HAP-1 (cell line): Measurements from ENCODE around the gene AP3B2.
"Not testable (repeated sequence)": the region's sequence is repeated elsewhere in the genome, so short reads cannot be mapped to it uniquely, and the experiment has no call there.

Source experiments
- DNase-seq, 2 experiments: peaks; one replicate each; pipeline ENCODE4 v3.0.0-alpha.2; 2016 to 2020; ENCODE audit warnings: low spot score in 2 of 2
- H3K27me3 ChIP-seq: fragments of 250-450 bp; sonication (Bioruptor Pico); 2 replicates; pipeline ENCODE4 v1.5.1; 2020; ENCODE audit warnings: low read depth, mild to moderate bottlenecking, moderate library complexity
- H3K36me3 ChIP-seq: fragments of 250-450 bp; sonication (Bioruptor Pico); replicated peaks from 2 replicates; pipeline ENCODE4 v1.5.1; 2020; ENCODE audit warnings: mild to moderate bottlenecking
- H3K4me1 ChIP-seq: fragments of 250-450 bp; sonication (Bioruptor Pico); 2 replicates; pipeline ENCODE4 v1.5.1; 2020; ENCODE audit warnings: mild to moderate bottlenecking
- H3K4me3 ChIP-seq: fragments of 250-450 bp; sonication (Bioruptor Pico); 2 replicates; pipeline ENCODE4 v1.5.1; 2020; ENCODE audit warnings: mild to moderate bottlenecking, moderate library complexity
- H3K9me3 ChIP-seq: fragments of 250-450 bp; sonication (Bioruptor Pico); 2 replicates; pipeline ENCODE4 v1.5.1; 2020; ENCODE audit warnings: mild to moderate bottlenecking, moderate library complexity
- in situ Hi-C: fragments of 300-500 bp; cut with MboI; formaldehyde crosslinking; loops from 3 replicates; pipeline ENCODE4 v1.14.3; 2020; ENCODE audit warnings: low sequenced_read_pairs, inconsistent platforms, mixed read lengths

Gene AP3B2

GRCh38 chr15:82649226-82649999 is 60.3 kb downstream of the AP3B2 start:
- no peaks in the 10 kb centered on the region for H3K9me3 ChIP-seq
- H3K36me3 ChIP-seq, result no peaks in the 10 kb centered on the region
- H3K27me3 ChIP-seq, result peaks cover 31% of the 10 kb centered on the region
- peaks cover 6% of the 10 kb centered on the region for H3K4me1 ChIP-seq
- H3K4me3 ChIP-seq, result no peak overlapping the region
- in situ Hi-C loops, result no loop called here
- DNase-seq, result no peak

DNA sequence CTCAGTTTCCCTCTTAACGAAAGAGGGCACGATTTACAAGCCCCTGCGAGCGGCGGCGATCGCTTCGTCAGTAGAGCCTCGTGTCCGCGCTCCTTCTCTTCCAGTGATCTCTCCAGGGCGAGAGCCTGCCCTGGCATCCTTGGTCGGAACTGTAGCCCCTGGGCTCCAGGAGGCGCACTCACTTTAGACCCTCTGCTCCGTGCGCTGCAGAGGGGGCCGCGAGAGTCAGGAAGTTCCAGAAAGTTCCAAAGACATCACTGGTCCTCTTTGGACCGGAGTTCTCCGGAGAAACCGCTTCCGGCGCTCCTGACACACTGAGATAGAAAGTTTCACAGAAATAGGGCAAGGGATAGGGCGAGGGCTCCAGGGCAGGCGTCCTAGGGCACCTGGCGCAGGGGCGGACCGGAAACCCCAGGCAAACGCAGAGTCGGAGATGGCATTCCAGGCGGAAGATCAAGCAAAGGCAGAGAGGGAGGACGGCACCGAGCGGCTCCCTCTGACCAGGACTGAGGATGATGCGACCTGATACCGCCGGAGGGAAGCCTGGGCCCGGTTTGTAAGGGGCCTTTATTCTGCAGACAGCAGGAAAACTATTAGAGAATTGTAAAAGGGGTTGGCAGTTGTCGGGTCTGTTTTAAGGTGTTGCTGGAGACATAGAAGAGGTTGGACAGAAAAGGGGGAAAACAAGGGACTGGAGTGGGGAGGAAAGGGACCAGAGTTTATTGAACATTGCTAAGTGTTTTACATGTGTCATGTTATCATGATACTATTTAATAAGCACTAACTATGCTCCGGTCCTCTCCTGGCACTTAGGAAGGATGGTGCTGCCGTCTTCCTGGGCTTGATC is 61.2 kb downstream of the AP3B2 start:
- Histone ChIP-seq H3K9me3 (no peaks in the 10 kb centered on the region), H3K27me3 (peaks cover 22% of the 10 kb centered on the region), H3K4me3 (peak overlapping the region; percentile 36), H3K36me3 (no peaks in the 10 kb centered on the region), H3K4me1 (peaks cover 13% of the 10 kb centered on the region)
- in situ Hi-C loops, result no loop called here
- DNase-seq, result no peak

- peak; percentile 31 to 85 for DNase-seq
- Histone ChIP-seq H3K4me1 (peaks cover 13% of the 10 kb centered on the region), H3K4me3 (peak overlapping the region; percentile 36), H3K36me3 (no peaks in the 10 kb centered on the region), H3K27me3 (peaks cover 15% of the 10 kb centered on the region), H3K9me3 (no peaks in the 10 kb centered on the region)
- in situ Hi-C loops, result no loop called here
Observed at GRCh38 chr15:82647835-82648256, 61.8 kb downstream of the AP3B2 start.

- DNase-seq, result peak; percentile 57 to 76
- in situ Hi-C loops, result no loop called here
- Histone ChIP-seq H3K9me3 (no peaks in the 10 kb centered on the region), H3K36me3 (no peaks in the 10 kb centered on the region), H3K27me3 (peaks cover 9% of the 10 kb centered on the region), H3K4me1 (peaks cover 16% of the 10 kb centered on the region), H3K4me3 (peak within 1 kb of the TSS; percentile 36)
Observed at GRCh38 chr15:82647045-82647834, 62.4 kb downstream of the AP3B2 start, which contains the start of gene CPEB1. Gene CPEB1, minus strand, starts transcription at chr15:82647363. Its CDS starts 18,904 bp downstream, at chr15:82628459.

GRCh38 chr15:82646250-82647044 is 63.2 kb downstream of the AP3B2 start:
- Histone ChIP-seq H3K9me3 (no peaks in the 10 kb centered on the region), H3K27me3 (peaks cover 3% of the 10 kb centered on the region), H3K4me3 (no peak overlapping the region; the same call in 1 of the 2 replicates), H3K4me1 (peaks cover 23% of the 10 kb centered on the region), H3K36me3 (no peaks in the 10 kb centered on the region)
- in situ Hi-C loops, result no loop called here
- DNase-seq, result no peak

DNA sequence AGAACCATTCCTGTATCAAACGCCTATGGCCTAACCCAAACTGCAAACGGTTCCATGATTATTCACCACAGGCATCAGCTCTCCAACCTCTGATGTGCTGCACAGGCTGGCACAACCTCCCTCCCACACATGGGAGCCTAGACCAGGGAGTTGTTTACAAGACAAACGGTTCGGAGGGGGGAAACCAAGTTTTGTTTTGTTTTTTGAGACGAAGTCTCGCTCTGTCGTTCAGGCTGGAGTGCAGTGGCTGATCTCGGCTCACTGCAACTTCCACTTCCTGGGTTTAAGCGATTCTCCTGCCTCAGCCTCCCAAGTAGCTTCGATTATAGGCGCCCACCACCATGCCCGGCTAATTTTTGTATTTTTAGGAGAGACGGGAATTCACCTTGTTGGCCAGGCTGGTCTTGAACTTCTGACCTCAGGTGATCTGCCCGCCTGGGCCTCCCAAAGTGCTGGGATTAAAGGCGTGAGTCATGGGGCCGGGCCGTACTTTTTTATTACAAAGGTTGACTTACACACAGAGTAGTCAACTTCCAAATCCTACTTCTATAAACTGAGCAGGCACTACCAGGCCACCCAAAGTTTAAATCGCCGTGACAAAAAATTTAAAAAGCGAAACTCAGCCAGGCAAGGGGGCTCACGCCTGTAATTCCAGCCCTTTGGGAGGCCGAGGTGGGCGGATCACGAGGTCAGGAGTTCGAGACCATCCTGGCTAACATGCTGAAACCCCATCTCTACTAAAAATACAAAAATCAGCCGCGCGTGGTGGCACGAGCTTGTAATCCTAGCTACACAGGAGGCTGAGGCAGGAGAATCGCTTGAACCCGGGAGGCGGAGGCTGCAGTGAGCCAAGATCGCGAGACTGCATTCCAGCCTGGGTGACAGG is 64.5 kb downstream of the AP3B2 start:
- H3K9me3 ChIP-seq, H3K27me3 ChIP-seq, H3K4me3 ChIP-seq, DNase-seq, in situ Hi-C loops, H3K36me3 ChIP-seq: not testable (repeated sequence)
- peaks cover 30% of the 10 kb centered on the region for H3K4me1 ChIP-seq

GRCh38 chr15:82643992-82644391 is 65.7 kb downstream of the AP3B2 start:
- Histone ChIP-seq H3K27me3 (peaks cover 3% of the 10 kb centered on the region; the same call in 1 of the 2 replicates), H3K4me3 (no peak overlapping the region), H3K4me1 (peaks cover 30% of the 10 kb centered on the region), H3K36me3 (no peaks in the 10 kb centered on the region), H3K9me3 (no peaks in the 10 kb centered on the region)
- peak in 1 of 2 experiments; percentile 63 for DNase-seq
- in situ Hi-C loops, result no loop called here

- no peaks in the 10 kb centered on the region for H3K36me3 ChIP-seq
- no peaks in the 10 kb centered on the region for H3K27me3 ChIP-seq
- H3K4me3 ChIP-seq, result no peak overlapping the region
- in situ Hi-C loops, result no loop called here
- H3K9me3 ChIP-seq, result no peaks in the 10 kb centered on the region
- no peak for DNase-seq
- H3K4me1 ChIP-seq, result peaks cover 30% of the 10 kb centered on the region
Observed at GRCh38 chr15:82642656-82643055, 67.0 kb downstream of the AP3B2 start.

DNA sequence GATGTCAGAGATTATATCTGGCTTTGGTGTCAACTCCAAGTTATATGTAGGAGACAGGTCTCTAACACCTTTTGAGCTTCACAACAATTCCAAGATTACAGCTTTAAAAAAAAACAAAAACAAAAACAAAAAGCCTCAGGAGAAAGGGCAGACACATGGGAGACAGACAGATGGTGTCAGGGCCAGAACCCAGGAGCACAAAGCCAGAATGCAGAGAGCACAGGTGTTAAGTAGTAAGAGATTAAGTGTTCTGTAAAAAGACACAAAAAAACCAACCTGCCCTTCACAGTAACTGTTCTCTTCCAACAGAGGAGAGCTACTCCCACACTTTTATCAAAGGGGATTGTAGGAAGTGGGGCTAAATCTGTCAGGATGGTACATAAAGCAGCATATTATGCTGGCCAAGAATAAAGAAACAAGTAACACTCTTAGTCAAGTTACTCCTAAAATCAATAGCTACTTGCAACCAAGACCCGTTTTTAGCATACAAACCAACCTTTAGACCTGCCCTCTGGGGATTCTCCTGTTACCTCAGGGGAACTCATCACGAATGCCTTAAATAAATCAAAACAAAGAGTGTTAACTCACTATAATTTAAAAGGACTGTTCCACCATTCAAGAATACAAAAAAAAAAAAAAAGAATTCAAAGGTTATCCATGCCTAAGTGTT is 68.4 kb downstream of the AP3B2 start:
- in situ Hi-C loops, result no loop called here

DNA sequence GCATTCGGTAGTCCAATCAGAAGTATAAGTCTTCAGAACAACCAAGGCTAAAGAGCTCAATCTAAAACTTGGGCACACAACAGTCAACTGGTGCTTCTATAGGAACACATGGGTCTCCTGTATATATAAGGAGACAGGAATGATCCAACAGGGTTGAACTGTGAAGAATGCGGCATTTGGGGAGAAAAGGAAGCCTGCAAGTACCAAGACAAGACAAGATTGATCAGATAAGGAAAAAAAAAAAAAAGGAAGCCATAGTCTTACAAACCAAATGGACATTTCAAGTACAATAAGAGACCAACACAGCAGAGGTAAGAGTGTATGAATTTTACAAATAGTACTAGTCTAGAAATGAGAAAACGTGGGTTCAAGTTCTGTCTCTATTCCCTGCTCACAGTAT is 69.0 kb downstream of the AP3B2 start:
- Histone ChIP-seq H3K4me1 (peaks cover 24% of the 10 kb centered on the region), H3K9me3 (no peaks in the 10 kb centered on the region), H3K4me3 (no peak overlapping the region), H3K36me3 (no peaks in the 10 kb centered on the region), H3K27me3 (peaks cover 6% of the 10 kb centered on the region)
- no peak for DNase-seq
- in situ Hi-C loops, result no loop called here

More for the DNA sequence above, 68.4 kb downstream of the AP3B2 start:
- no peaks in the 10 kb centered on the region for H3K36me3 ChIP-seq
- H3K27me3 ChIP-seq, result peaks cover 3% of the 10 kb centered on the region
- no peaks in the 10 kb centered on the region for H3K9me3 ChIP-seq
- DNase-seq, result peak; percentile 32 to 52
- H3K4me3 ChIP-seq, result no peak overlapping the region
- peaks cover 24% of the 10 kb centered on the region for H3K4me1 ChIP-seq

- Histone ChIP-seq H3K9me3 (no peaks in the 10 kb centered on the region), H3K4me1 (peaks cover under 1% of the 10 kb centered on the region; the same call in 1 of the 2 replicates), H3K4me3 (no peak overlapping the region), H3K27me3 (peaks cover 11% of the 10 kb centered on the region), H3K36me3 (no peaks in the 10 kb centered on the region)
- DNase-seq, result no peak
- in situ Hi-C loops, result no loop called here
Observed at GRCh38 chr15:82635798-82636197, 73.9 kb downstream of the AP3B2 start.

- no peaks in the 10 kb centered on the region for H3K36me3 ChIP-seq
- in situ Hi-C loops, result no loop called here
- no peak for DNase-seq
- H3K4me3 ChIP-seq, result no peak overlapping the region
- H3K27me3 ChIP-seq, result no peaks in the 10 kb centered on the region
- no peaks in the 10 kb centered on the region for H3K9me3 ChIP-seq
- H3K4me1 ChIP-seq, result no peaks in the 10 kb centered on the region
Observed at GRCh38 chr15:82630033-82630432, 79.6 kb downstream of the AP3B2 start.
